ENCODE measurements around the gene P4HA3.

DNA sequence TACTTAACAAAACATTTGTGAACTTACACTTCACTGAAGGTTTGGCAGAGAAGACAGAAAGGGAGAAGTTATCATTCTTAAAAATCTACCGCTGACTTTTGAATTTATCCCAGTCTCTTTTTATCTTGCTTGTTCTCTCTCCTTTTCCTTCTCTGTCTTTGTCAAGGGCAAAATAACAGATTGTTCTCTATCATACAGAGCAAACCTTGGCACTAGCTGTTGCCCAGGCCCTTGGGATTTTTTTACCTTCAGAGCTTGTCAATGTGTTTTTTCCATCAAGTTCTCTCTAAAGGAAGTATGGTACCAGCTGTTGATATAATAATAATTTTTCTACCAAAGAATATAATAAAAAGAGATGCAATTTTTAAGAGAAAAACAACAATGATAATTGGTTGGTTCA, 73.2 kb downstream of the P4HA3 start:
- TF ChIP-seq, protein P1, sequence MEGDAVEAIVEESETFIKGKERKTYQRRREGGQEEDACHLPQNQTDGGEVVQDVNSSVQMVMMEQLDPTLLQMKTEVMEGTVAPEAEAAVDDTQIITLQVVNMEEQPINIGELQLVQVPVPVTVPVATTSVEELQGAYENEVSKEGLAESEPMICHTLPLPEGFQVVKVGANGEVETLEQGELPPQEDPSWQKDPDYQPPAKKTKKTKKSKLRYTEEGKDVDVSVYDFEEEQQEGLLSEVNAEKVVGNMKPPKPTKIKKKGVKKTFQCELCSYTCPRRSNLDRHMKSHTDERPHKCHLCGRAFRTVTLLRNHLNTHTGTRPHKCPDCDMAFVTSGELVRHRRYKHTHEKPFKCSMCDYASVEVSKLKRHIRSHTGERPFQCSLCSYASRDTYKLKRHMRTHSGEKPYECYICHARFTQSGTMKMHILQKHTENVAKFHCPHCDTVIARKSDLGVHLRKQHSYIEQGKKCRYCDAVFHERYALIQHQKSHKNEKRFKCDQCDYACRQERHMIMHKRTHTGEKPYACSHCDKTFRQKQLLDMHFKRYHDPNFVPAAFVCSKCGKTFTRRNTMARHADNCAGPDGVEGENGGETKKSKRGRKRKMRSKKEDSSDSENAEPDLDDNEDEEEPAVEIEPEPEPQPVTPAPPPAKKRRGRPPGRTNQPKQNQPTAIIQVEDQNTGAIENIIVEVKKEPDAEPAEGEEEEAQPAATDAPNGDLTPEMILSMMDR (IDR thresholded peaks at IDR 0.05) = no peak
- no peak for TF ChIP-seq JAZF1 (CRISPR knock-in tag; IDR thresholded peaks at IDR 0.05)
- no peak for TF ChIP-seq ZNF263 (CRISPR knock-in tag; IDR thresholded peaks at IDR 0.05; ENCODE audit: low read depth)
- TF ChIP-seq, protein P2, sequence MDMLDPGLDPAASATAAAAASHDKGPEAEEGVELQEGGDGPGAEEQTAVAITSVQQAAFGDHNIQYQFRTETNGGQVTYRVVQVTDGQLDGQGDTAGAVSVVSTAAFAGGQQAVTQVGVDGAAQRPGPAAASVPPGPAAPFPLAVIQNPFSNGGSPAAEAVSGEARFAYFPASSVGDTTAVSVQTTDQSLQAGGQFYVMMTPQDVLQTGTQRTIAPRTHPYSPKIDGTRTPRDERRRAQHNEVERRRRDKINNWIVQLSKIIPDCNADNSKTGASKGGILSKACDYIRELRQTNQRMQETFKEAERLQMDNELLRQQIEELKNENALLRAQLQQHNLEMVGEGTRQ (CRISPR knock-in tag; IDR thresholded peaks at IDR 0.05) = no peak
- TF ChIP-seq, protein P3, sequence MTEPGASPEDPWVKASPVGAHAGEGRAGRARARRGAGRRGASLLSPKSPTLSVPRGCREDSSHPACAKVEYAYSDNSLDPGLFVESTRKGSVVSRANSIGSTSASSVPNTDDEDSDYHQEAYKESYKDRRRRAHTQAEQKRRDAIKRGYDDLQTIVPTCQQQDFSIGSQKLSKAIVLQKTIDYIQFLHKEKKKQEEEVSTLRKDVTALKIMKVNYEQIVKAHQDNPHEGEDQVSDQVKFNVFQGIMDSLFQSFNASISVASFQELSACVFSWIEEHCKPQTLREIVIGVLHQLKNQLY (CRISPR knock-in tag; IDR thresholded peaks at IDR 0.05) = no peak
- TF ChIP-seq CREB1 (CRISPR knock-in tag; IDR thresholded peaks at IDR 0.05) = no peak
- TF ChIP-seq EMX1 (CRISPR knock-in tag; IDR thresholded peaks at IDR 0.05) = no peak
- TF ChIP-seq TEAD4 (CRISPR knock-in tag; IDR thresholded peaks at IDR 0.05) = no peak
- TF ChIP-seq ESRRA (CRISPR knock-in tag; IDR thresholded peaks at IDR 0.05; ENCODE audit: borderline replicate concordance) = no peak
- no peak for TF ChIP-seq GRHL2 (CRISPR knock-in tag; IDR thresholded peaks at IDR 0.05; ENCODE audit: insufficient replicate concordance, severe bottlenecking)
- no peak for TF ChIP-seq CBFB (CRISPR knock-in tag; IDR thresholded peaks at IDR 0.05; ENCODE audit: low read depth)
- TF ChIP-seq, protein P4, sequence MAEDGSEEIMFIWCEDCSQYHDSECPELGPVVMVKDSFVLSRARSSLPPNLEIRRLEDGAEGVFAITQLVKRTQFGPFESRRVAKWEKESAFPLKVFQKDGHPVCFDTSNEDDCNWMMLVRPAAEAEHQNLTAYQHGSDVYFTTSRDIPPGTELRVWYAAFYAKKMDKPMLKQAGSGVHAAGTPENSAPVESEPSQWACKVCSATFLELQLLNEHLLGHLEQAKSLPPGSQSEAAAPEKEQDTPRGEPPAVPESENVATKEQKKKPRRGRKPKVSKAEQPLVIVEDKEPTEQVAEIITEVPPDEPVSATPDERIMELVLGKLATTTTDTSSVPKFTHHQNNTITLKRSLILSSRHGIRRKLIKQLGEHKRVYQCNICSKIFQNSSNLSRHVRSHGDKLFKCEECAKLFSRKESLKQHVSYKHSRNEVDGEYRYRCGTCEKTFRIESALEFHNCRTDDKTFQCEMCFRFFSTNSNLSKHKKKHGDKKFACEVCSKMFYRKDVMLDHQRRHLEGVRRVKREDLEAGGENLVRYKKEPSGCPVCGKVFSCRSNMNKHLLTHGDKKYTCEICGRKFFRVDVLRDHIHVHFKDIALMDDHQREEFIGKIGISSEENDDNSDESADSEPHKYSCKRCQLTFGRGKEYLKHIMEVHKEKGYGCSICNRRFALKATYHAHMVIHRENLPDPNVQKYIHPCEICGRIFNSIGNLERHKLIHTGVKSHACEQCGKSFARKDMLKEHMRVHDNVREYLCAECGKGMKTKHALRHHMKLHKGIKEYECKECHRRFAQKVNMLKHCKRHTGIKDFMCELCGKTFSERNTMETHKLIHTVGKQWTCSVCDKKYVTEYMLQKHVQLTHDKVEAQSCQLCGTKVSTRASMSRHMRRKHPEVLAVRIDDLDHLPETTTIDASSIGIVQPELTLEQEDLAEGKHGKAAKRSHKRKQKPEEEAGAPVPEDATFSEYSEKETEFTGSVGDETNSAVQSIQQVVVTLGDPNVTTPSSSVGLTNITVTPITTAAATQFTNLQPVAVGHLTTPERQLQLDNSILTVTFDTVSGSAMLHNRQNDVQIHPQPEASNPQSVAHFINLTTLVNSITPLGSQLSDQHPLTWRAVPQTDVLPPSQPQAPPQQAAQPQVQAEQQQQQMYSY (CRISPR knock-in tag; IDR thresholded peaks at IDR 0.05) = no peak
